H9 (cell line): ENCODE measurements around the gene DSG4. TPM values are rescaled to one million over a fixed set of nuclear protein-coding genes. Genes with fewer than 3 reads are reported as not detected.

Source experiments
- DNase-seq: peaks from one replicate; pipeline ENCODE4 v3.0.0-alpha.2; 2017
- H2AFZ ChIP-seq: one replicate; pipeline ENCODE4 v1.6.1; 2013; ENCODE audit warnings: mild to moderate bottlenecking, low read length, control low read depth, moderate library complexity
- H2AK5ac ChIP-seq: 2 replicates; pipeline ENCODE4 v1.6.1; 2013; ENCODE audit warnings: low read length, control low read depth, mixed read lengths; ENCODE audit not compliant: insufficient read length
- H2BK120ac ChIP-seq: one replicate; pipeline ENCODE4 v1.6.1; 2013; ENCODE audit warnings: low read depth, mild to moderate bottlenecking, low read length, control low read depth, inconsistent platforms; ENCODE audit not compliant: poor library complexity, severe bottlenecking
- H2BK12ac ChIP-seq: 2 replicates; pipeline ENCODE4 v1.6.1; 2013; ENCODE audit warnings: low read length, control low read depth, mixed read lengths, low read depth; ENCODE audit not compliant: insufficient read length
- H2BK15ac ChIP-seq: 2 replicates; pipeline ENCODE4 v1.6.1; 2013; ENCODE audit warnings: low read depth, low read length, control low read depth
- H2BK20ac ChIP-seq: one replicate; pipeline ENCODE4 v1.6.1; 2013; ENCODE audit warnings: low read depth, mild to moderate bottlenecking, low read length, control low read depth, inconsistent platforms; ENCODE audit not compliant: poor library complexity, severe bottlenecking
- H2BK5ac ChIP-seq: 2 replicates; pipeline ENCODE4 v1.6.1; 2013; ENCODE audit warnings: low read length, control low read depth, mixed read lengths; ENCODE audit not compliant: insufficient read length
- H3K14ac ChIP-seq: 2 replicates; pipeline ENCODE4 v1.6.1; 2013; ENCODE audit warnings: low read length, control low read depth; ENCODE audit not compliant: insufficient read depth
- H3K18ac ChIP-seq: 2 replicates; pipeline ENCODE4 v1.6.1; 2013; ENCODE audit warnings: low read depth, mild to moderate bottlenecking, mixed read lengths, low read length, control low read depth; ENCODE audit not compliant: insufficient read length
- H3K23ac ChIP-seq: 2 replicates; pipeline ENCODE4 v1.6.1; 2013; ENCODE audit warnings: low read length, control low read depth, mixed read lengths, low read depth; ENCODE audit not compliant: insufficient read length
- H3K23me2 ChIP-seq: 2 replicates; pipeline ENCODE4 v1.6.1; 2013; ENCODE audit warnings: low read depth, mild to moderate bottlenecking, mixed read lengths, low read length, control low read depth; ENCODE audit not compliant: insufficient read length, poor library complexity, severe bottlenecking
- H3K27ac ChIP-seq: 2 replicates; pipeline ENCODE4 v1.5.1; 2013; ENCODE audit warnings: low read length, control low read depth, mixed read lengths, low read depth; ENCODE audit not compliant: insufficient read length
- H3K27me3 ChIP-seq: 2 replicates; pipeline ENCODE4 v1.6.1; 2013; ENCODE audit warnings: low read length, control low read depth, inconsistent platforms; ENCODE audit not compliant: insufficient read depth
- H3K4ac ChIP-seq: 2 replicates; pipeline ENCODE4 v1.6.1; 2013; ENCODE audit warnings: low read depth, mild to moderate bottlenecking, control low read depth, inconsistent platforms, low read length, moderate library complexity
- H3K4me1 ChIP-seq: 2 replicates; pipeline ENCODE4 v1.6.1; 2013; ENCODE audit warnings: low read length, control low read depth, inconsistent platforms; ENCODE audit not compliant: insufficient read depth
- H3K4me2 ChIP-seq: 2 replicates; pipeline ENCODE4 v1.6.1; 2013; ENCODE audit warnings: low read length, control low read depth, mixed read lengths; ENCODE audit not compliant: insufficient read length, insufficient read depth
- H3K56ac ChIP-seq: 2 replicates; pipeline ENCODE4 v1.6.1; 2013; ENCODE audit warnings: low read depth, mild to moderate bottlenecking, mixed read lengths, low read length, control low read depth; ENCODE audit not compliant: insufficient read length
- H3K79me1 ChIP-seq: 2 replicates; pipeline ENCODE4 v1.6.1; 2013; ENCODE audit warnings: low read depth, mild to moderate bottlenecking, moderate library complexity, low read length, control low read depth, inconsistent platforms; ENCODE audit not compliant: insufficient read depth, poor library complexity, severe bottlenecking
- H3K79me2 ChIP-seq: 2 replicates; pipeline ENCODE4 v1.6.1; 2013; ENCODE audit warnings: low read length, control low read depth, inconsistent platforms; ENCODE audit not compliant: insufficient read depth
- H3K9ac ChIP-seq: 2 replicates; pipeline ENCODE4 v1.6.1; 2013; ENCODE audit warnings: low read length, control low read depth, mixed read lengths; ENCODE audit not compliant: insufficient read length; ENCODE audit errors: extremely low read depth
- H3K9me3 ChIP-seq: one replicate; pipeline ENCODE4 v1.6.1; 2013; ENCODE audit warnings: low read depth, low read length, inconsistent platforms; ENCODE audit not compliant: control insufficient read depth
- H3T11ph ChIP-seq: one replicate; pipeline ENCODE4 v1.6.1; 2013; ENCODE audit warnings: mild to moderate bottlenecking, low read length, control low read depth, inconsistent platforms
- H4K20me1 ChIP-seq: one replicate; pipeline ENCODE4 v1.6.1; 2013; ENCODE audit not compliant: control insufficient read depth, insufficient read length, insufficient read depth
- H4K5ac ChIP-seq: 2 replicates; pipeline ENCODE4 v1.6.1; 2013; ENCODE audit warnings: low read depth, mild to moderate bottlenecking, mixed read lengths, low read length, control low read depth; ENCODE audit not compliant: insufficient read length
- H4K8ac ChIP-seq: replicated peaks from 2 replicates; pipeline ENCODE4 v1.6.1; 2013; ENCODE audit warnings: low read length, control low read depth, mixed read lengths, low read depth; ENCODE audit not compliant: insufficient read length
- H4K91ac ChIP-seq: 2 replicates; pipeline ENCODE4 v1.6.1; 2013; ENCODE audit warnings: low read depth, mild to moderate bottlenecking, moderate library complexity, mixed read lengths, low read length, control low read depth; ENCODE audit not compliant: insufficient read length
- H3K27ac Mint-ChIP-seq, 3 experiments: 2 replicates in 2 of 3; 3 replicates in 1 of 3; pipeline ENCODE4 v1.8.0; 2020 to 2021; ENCODE audit warnings: mixed read lengths in 3 of 3, mild to moderate bottlenecking in 1 of 3, moderate library complexity in 1 of 3
- H3K27me3 Mint-ChIP-seq: 2 replicates; pipeline ENCODE4 v1.8.0; 2021; ENCODE audit warnings: low read depth, mild to moderate bottlenecking, moderate library complexity, mixed read lengths
- H3K36me3 Mint-ChIP-seq, 3 experiments: 2 replicates in 2 of 3; 3 replicates in 1 of 3; pipeline ENCODE4 v1.8.0; 2020 to 2021; ENCODE audit warnings: low read depth in 3 of 3, mixed read lengths in 3 of 3; ENCODE audit not compliant: insufficient read depth in 1 of 3
- H3K4me1 Mint-ChIP-seq, 2 experiments: 2 replicates each; pipeline ENCODE4 v1.8.0; 2020; ENCODE audit warnings: mixed read lengths in 2 of 2
- H3K4me3 Mint-ChIP-seq, 2 experiments: 2 replicates in 1 of 2; 3 replicates in 1 of 2; pipeline ENCODE4 v1.8.0; 2020 to 2021; ENCODE audit warnings: mild to moderate bottlenecking in 2 of 2, mixed read lengths in 2 of 2, moderate library complexity in 1 of 2
- H3K9me3 Mint-ChIP-seq, 2 experiments: 2 replicates in 1 of 2; 3 replicates in 1 of 2; pipeline ENCODE4 v1.8.0; 2020; ENCODE audit warnings: mild to moderate bottlenecking in 2 of 2, mixed read lengths in 2 of 2, moderate library complexity in 1 of 2
- CTCF ChIP-seq: fragments of 200-600 bp; sonication (generic); conservative IDR thresholded peaks from 3 replicates; pipeline ENCODE4 v1.8.0; 2021; ENCODE audit warnings: antibody characterized with exemption, mild to moderate bottlenecking
- WGBS: extraction: QIAGEN DNeasy Blood & Tissue Kit; methylation state at CpG from one replicate; pipeline ENCODE4 v1.1.7; 2013; ENCODE audit warnings: missing lambda C conversion rate, low lambda C conversion rate, mixed read lengths; ENCODE audit not compliant: insufficient read length; ENCODE audit errors: extremely low coverage; 5-methylcytosine and 5-hydroxymethylcytosine counted together
- total RNA-seq: library from RNA; stranded (reverse); gene quantifications from 2 replicates; pipeline ENCODE4 v1.2.1, GENCODE V29; 2021

The DSG4 gene
- total RNA-seq, 1 experiment from 2014 or later: not detected

- no peak for DNase-seq
- H3K9me3 Mint-ChIP-seq: peaks cover 13% of the 10 kb centered on the region in 2 experiments
- peaks cover 12 to 15% (median 13%) of the 10 kb centered on the region in 3 experiments for H3K36me3 Mint-ChIP-seq
- H3K4me3 Mint-ChIP-seq: no peak overlapping the region
- H2BK15ac ChIP-seq: no peak overlapping the region
- no peaks in the 10 kb centered on the region for H3K27me3 ChIP-seq
- H4K8ac ChIP-seq: no peak overlapping the region
- no peak overlapping the region for H3K27ac ChIP-seq
- no peaks in the 10 kb centered on the region for H4K20me1 ChIP-seq
- H3K4me1 ChIP-seq: no peaks in the 10 kb centered on the region
- no peak overlapping the region for H2BK5ac ChIP-seq
- no peak overlapping the region for H2BK12ac ChIP-seq
- no peaks in the 10 kb centered on the region for H3K79me2 ChIP-seq
- no peak overlapping the region for H2BK20ac ChIP-seq
- H3K4me1 Mint-ChIP-seq: no peaks in the 10 kb centered on the region
- no peak overlapping the region for H2AK5ac ChIP-seq
- no peak overlapping the region for H4K91ac ChIP-seq
- H4K5ac ChIP-seq: no peak overlapping the region
- no peak overlapping the region for H3K23ac ChIP-seq
- no peak overlapping the region for H3K4ac ChIP-seq
- H2AFZ ChIP-seq: no peak overlapping the region
- no peak overlapping the region for H3K56ac ChIP-seq
- no peaks in the 10 kb centered on the region for H3K27me3 Mint-ChIP-seq
- no peak overlapping the region for H3K14ac ChIP-seq
- no peaks in the 10 kb centered on the region for H3K23me2 ChIP-seq
- no peak overlapping the region for H3T11ph ChIP-seq
- no peak overlapping the region for H3K9ac ChIP-seq
- no peak overlapping the region for H3K4me2 ChIP-seq
- no peak overlapping the region for H2BK120ac ChIP-seq
- H3K9me3 ChIP-seq: peaks cover 9% of the 10 kb centered on the region
- no peak overlapping the region for H3K27ac Mint-ChIP-seq
- TF ChIP-seq CTCF: no peak
- no CpG with 5 or more reads among the region's 5 CpGs for WGBS
- no peak overlapping the region for H3K18ac ChIP-seq
- H3K79me1 ChIP-seq: no peaks in the 10 kb centered on the region
Observed at GRCh38 chr18:31356025-31356424, 20.6 kb upstream of the DSG4 start.
